ENCODE data around the gene COL21A1. TPM values are rescaled to one million over a fixed set of nuclear protein-coding genes. Genes with fewer than 3 reads are reported as not detected.

The COL21A1 gene
- total RNA-seq, 4 donors from 2014 or later, result 4.2 to 15.2 (median 4.9) TPM

DNA sequence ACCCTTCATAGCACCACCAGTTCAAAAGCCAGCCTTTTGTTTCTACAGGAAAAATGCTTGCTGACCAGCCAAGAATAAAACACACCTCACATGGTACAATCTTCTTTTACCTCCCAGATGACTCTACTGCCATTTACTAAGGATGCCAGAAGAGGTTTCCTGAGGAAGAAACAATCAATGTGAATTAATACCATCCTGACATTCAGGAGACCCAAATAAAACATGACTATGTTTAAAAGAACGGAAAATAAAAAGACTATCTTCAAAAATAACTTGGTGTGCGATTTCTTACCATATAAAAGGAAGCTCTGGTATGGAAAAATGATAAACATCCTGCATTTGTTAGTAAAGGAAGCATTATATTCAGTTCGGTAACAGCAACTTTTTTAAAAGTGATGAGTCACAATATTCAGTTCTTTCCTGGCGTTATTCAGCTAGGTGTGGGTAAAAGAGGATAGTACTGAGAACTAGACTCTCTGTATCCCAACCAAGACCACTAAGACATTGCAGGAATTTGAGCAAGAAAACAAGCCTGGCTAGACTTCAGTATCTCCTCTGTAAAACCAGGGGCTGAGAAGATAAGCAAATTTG lies 16.3 kb downstream of the COL21A1 start:
- no peaks in the 10 kb centered on the region for H3K9me3 ChIP-seq
- H3K4me1 ChIP-seq, result peaks cover 17% of the 10 kb centered on the region
- no peak overlapping the region for H3K4me3 ChIP-seq
- TF ChIP-seq, protein P1, sequence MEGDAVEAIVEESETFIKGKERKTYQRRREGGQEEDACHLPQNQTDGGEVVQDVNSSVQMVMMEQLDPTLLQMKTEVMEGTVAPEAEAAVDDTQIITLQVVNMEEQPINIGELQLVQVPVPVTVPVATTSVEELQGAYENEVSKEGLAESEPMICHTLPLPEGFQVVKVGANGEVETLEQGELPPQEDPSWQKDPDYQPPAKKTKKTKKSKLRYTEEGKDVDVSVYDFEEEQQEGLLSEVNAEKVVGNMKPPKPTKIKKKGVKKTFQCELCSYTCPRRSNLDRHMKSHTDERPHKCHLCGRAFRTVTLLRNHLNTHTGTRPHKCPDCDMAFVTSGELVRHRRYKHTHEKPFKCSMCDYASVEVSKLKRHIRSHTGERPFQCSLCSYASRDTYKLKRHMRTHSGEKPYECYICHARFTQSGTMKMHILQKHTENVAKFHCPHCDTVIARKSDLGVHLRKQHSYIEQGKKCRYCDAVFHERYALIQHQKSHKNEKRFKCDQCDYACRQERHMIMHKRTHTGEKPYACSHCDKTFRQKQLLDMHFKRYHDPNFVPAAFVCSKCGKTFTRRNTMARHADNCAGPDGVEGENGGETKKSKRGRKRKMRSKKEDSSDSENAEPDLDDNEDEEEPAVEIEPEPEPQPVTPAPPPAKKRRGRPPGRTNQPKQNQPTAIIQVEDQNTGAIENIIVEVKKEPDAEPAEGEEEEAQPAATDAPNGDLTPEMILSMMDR (IDR thresholded peaks at IDR 0.05), result no peak
- TF ChIP-seq POLR2A (IDR thresholded peaks at IDR 0.05) (no peak), POLR2AphosphoS5 (IDR thresholded peaks at IDR 0.05) (no peak), EP300 (IDR thresholded peaks at IDR 0.05) (no peak)
- no peak for DNase-seq (ENCODE audit: low spot score in 2 of 2)
- no peak overlapping the region for H3K27ac ChIP-seq
- WGBS, result 41% methylated on average over 4 of the region's 4 CpGs
- H3K27me3 ChIP-seq, result no peaks in the 10 kb centered on the region
- H3K36me3 ChIP-seq, result no peaks in the 10 kb centered on the region

DNA sequence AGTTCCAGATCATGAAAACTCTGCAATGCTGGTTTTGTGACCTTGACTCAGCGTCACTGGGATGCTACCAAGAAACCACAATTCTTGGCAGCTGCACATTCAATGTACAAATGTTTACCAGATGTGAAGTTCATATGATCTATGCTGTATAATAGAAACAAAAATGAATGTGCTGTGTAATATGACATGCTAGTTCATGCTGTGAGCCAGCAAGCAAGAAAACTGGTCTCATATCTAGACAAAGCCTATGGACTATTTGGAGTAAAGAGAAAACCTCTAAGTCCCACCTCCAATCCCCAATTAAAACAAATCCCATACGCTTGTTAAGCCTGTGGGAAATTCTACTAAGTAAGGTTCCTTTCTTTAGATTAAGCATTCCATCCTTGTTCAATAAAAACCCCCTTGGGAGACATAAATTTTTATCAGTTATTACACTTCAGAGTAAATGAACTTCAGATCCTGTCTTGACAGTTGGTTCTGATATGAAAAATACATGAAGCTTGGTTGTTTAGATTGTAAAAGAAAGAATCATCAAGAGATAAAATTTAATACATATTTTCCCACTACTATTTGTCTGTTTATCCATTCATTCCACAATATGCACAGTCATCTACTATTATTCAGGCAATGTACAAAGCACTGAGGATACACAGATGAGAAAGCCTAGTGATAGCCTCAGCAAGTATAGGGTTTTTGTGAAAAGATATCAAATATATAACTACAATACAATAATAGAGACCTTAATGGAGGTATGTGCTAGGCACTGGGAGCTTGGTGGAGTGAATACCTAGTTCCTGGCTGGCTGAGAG lies 20.1 kb downstream of the COL21A1 start:
- Histone ChIP-seq H3K27me3 (no peaks in the 10 kb centered on the region), H3K4me1 (peaks cover 9% of the 10 kb centered on the region), H3K4me3 (no peak overlapping the region), H3K27ac (no peak overlapping the region), H3K36me3 (no peaks in the 10 kb centered on the region), H3K9me3 (no peaks in the 10 kb centered on the region)
- no peak for DNase-seq (ENCODE audit: low spot score in 2 of 2)
- WGBS, result 12% methylated on average over 2 of the region's 2 CpGs
- no peak for TF ChIP-seq EP300 (IDR thresholded peaks at IDR 0.05)
- TF ChIP-seq, protein P1 (IDR thresholded peaks at IDR 0.05), result no peak
- TF ChIP-seq POLR2A (IDR thresholded peaks at IDR 0.05), result no peak
- no peak for TF ChIP-seq POLR2AphosphoS5 (IDR thresholded peaks at IDR 0.05)

DNA sequence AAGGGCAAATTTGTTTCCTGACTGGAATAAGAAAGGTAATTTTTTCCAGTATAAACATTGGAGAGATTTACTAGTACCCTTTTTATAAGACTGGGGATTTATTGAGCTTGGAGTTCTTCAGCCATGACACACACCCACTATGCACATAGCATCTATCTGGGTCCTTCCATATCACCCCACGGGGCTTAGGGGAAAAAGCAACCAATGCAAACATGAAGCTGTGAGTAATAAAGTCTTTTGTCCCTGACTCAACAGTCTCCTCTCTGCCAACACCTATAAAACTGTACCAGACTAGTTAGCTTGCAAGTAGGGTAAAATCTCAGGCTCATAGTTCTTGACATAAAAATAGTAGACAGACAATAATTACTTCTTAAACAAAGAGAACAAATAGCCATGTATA lies 23.4 kb downstream of the COL21A1 start:
- no peaks in the 10 kb centered on the region for H3K27me3 ChIP-seq
- peaks cover 16% of the 10 kb centered on the region for H3K4me1 ChIP-seq
- 35% methylated on average over 1 of the region's 1 CpG for WGBS
- TF ChIP-seq POLR2A (IDR thresholded peaks at IDR 0.05) (no peak), EP300 (IDR thresholded peaks at IDR 0.05) (no peak), POLR2AphosphoS5 (IDR thresholded peaks at IDR 0.05) (no peak)
- TF ChIP-seq, protein P1 (IDR thresholded peaks at IDR 0.05), result no peak
- H3K4me3 ChIP-seq, result no peak overlapping the region
- no peaks in the 10 kb centered on the region for H3K36me3 ChIP-seq
- H3K9me3 ChIP-seq, result no peaks in the 10 kb centered on the region
- DNase-seq (ENCODE audit: low spot score in 2 of 2), result no peak
- H3K27ac ChIP-seq, result no peak overlapping the region

DNA sequence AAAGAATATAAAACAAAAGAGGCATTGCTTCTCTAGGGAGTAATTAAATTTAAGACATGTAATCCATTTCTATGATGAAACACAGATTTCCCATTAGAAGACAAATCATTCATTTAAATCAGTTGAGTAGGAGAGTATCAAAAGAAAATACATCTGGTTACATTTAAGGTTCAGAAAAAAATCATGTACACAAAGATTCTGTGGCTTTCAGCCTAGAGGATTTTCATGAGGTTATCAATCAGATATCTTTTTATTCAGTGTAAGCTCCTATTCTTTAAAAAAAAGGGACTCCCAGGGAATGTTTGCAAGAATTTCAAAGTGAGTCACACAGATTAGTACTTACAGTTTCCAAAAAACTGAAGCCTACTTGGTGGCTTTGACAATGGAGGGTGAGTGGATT lies 24.9 kb downstream of the COL21A1 start:
- no peak for TF ChIP-seq POLR2A (IDR thresholded peaks at IDR 0.05)
- TF ChIP-seq EP300 (IDR thresholded peaks at IDR 0.05), result no peak
- no peak for TF ChIP-seq POLR2AphosphoS5 (IDR thresholded peaks at IDR 0.05)
- TF ChIP-seq, protein P1 (IDR thresholded peaks at IDR 0.05), result no peak
- Histone ChIP-seq H3K27ac (no peak overlapping the region), H3K36me3 (no peaks in the 10 kb centered on the region), H3K9me3 (no peaks in the 10 kb centered on the region), H3K4me3 (no peak overlapping the region), H3K4me1 (peaks cover 16% of the 10 kb centered on the region), H3K27me3 (no peaks in the 10 kb centered on the region)
- no peak for DNase-seq (ENCODE audit: low spot score in 2 of 2)

DNA sequence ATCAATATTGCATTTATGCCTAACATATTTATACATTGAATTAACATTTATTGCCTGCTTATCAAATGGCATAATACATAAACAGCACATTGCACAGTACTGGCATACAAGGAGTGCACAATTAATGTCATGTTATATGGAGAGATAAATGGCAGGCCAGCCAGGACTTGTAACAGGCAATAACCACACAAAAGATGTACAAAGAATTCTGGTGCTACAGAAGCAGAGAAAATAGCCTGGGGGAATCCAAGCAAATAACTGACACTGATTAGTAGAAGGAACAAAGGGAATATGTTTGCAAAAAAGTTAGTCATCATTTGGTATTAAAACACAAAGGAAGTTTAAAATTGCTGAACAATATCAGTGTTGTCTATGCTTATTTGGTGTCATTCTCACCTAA lies 27.3 kb downstream of the COL21A1 start:
- Histone ChIP-seq H3K9me3 (no peaks in the 10 kb centered on the region), H3K4me1 (peaks cover 16% of the 10 kb centered on the region)
- no peak for DNase-seq (ENCODE audit: low spot score in 2 of 2)

More for the DNA sequence above, 27.3 kb downstream of the COL21A1 start:
- Histone ChIP-seq H3K27ac (no peak overlapping the region), H3K36me3 (no peaks in the 10 kb centered on the region), H3K27me3 (no peaks in the 10 kb centered on the region), H3K4me3 (no peak overlapping the region)
- no peak for TF ChIP-seq POLR2AphosphoS5 (IDR thresholded peaks at IDR 0.05)
- TF ChIP-seq POLR2A (IDR thresholded peaks at IDR 0.05), result no peak
- no peak for TF ChIP-seq EP300 (IDR thresholded peaks at IDR 0.05)
- TF ChIP-seq, protein P1 (IDR thresholded peaks at IDR 0.05), result no peak
